HS-5 (cell line): ENCODE data around the gene HBEGF.
A peak's percentile ranks its signal among the peaks of the same experiment; 100 is the strongest.

ENCODE experiments used
- DNase-seq: peaks from one replicate; pipeline ENCODE4 v3.0.0-alpha.2; 2012; ENCODE audit warnings: low read depth

HBEGF gene

DNA sequence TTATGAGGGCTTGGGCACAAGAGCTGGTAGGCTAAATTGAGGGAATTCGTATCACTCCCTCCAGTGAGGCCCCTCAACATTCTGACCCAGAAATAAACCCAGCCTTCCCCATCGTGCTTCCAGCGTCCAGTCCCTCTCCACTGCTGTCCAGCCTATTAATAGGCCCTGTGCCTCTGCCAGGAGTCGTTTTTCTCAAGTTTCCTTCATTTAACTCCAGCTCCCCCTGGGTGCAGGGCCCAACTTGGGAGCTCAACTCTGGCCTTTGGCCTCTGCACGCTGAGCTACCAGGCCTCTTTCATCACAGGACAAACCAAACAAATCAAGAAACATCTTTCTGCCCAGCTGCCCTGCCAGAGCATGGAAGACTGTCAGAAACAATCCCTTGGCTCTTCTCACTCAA is 10.0 kb downstream of the HBEGF start:
- no peak for DNase-seq

DNA sequence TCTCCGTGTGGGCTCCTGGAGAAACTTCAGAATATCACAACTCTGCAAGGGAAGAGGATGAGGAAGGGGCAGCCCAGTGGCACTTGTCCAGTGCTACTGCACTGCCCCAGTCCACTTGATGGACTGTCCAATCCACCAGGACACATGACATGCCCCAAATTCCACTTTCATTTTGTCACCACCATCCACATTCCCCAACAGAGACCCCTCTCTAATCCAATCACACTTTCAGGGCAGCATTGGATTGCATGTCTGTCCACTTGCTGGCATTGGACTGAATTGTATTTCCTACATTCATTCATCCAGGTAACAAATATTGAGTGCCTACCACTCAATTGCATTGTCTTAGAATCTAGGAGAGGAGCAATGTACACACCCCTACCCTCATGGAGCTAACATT is 14.8 kb downstream of the HBEGF start:
- DNase-seq: no peak

DNA sequence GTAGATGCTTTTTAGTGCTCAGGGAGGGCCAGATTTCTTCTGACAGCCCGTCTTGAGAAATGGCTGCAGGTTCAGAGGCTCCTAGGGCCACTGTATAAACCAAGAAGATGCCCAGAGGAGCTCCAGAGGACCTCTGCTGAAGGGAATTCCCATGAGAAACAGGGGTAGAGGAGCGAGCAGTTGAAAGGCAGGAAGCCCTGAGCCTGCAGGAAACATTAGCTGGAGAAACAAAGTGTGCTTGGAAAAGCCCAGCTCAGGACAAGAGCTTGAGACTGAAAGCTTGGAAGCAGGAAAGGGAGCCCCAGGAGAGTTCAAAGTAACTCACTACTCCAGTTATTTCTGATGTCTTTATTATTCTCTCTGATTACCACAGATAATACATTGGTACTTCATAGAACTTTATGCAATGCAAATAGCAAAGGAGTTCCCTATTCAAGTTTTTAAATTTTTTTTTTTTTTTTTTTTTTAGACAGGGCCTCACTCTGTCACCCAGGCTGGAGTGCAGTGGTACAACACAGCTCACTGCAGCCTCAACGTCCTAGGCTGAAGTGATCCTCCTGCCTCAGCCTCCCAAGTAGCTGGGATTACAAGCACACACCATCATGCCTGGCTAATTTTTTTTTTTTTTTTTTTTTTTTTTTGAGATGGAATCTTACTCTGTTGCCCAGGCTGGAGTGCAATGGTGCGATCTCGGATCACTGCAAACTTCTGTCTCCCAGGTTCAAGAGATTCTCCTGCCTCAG is 16.5 kb downstream of the HBEGF start:
- DNase-seq: no peak

DNA sequence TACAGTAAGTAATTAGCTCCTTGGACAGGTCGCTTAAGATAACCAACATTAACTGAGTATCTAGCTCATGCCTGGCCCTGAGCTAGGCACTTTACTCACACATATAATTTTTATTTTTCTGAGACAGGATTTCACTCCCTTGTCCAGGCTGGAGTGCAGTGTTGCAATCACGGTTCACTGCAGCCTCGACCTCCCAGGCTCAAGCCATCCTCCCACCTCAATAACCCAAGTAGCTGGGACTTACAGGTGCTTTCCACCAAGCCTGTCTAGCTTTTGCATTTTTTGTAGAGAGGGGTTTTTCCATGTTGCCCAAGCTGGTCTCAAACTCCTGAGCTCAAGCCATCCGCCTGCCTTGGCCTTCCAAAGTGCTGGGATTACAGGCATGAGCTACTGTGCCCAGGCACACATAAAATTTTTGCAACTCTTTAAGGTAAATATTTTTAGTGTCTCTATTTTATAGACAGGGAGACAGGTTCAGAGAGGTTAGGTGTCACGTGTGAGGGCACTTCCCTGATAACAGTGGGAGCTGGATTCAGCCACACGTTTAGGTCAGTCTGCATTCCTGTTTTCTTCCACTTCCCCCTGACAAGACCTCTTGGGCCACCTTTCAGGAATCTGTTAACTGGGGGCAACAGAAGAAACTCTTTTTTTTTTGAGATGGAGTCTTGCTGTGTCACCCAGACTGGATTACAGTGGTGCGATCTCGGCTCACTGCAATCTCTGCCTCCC is 18.2 kb downstream of the HBEGF start:
- no peak for DNase-seq

DNA sequence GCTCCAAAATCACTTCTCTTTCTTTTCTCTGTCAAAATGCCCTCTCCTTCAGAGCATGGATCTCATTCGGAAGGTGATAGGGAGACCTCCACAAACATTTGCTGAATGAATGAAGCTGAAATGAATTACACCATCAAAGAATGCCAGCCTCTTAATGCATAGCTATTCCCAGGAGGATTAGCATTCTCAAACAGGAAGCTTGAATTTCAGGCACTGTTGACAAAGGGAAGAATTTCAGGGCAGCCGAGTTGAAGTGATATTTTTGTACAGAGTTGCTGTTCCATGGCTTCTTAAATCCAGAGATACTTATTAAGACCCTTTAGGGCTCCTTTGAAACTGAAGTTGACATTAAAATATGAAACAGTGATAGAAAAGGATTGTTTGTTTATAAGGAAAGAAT is 18.8 kb downstream of the HBEGF start:
- no peak for DNase-seq

DNA sequence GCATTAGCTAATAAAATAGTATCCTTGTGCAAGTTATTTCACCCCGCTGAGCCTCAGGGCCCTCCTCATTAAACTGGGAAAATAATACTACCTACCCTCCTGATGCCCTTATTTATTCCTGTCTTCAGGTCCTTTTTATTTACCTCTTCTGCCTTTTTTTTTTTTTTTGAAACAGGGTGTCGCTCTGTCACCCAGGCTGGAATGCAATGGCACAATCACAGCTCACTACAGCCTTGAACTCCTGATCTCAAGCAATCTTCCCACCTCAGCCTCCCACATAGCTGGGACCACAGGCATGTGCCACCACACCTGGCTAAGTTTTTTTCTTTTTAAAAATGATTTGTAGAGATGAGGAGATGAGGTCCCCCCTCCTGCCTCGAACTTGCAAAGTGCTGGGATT is 20.9 kb downstream of the HBEGF start:
- DNase-seq: no peak

DNA sequence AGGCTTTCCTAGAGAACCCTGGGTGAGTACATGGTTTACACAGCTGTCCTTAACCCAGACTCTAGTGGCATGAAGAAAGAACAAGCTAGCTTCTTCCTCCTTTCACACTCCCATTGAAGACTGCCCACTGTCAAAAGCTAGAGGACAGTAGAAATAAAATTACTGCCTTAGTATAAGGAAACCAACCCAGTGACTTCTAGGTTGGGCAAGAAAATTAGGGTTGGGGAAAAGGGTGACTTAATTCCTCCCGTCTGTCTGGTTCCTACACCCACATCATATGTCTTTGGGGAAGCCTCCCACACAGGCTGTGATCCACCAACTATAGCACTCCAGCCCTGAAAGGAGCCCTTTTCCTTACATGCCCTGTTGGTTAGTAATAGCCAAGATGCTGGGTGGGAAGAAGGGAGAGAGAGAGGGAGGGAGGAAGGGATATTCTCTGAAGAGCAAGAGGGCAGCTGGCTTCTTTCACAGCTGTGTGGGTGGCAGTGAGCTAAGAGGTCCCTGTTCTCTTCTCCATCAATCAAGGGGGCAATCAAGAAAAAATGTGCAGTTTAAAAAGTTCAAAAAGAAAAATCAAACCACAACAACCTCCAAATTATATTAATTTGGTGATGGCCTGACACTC is 21.7 kb downstream of the HBEGF start:
- no peak for DNase-seq

DNA sequence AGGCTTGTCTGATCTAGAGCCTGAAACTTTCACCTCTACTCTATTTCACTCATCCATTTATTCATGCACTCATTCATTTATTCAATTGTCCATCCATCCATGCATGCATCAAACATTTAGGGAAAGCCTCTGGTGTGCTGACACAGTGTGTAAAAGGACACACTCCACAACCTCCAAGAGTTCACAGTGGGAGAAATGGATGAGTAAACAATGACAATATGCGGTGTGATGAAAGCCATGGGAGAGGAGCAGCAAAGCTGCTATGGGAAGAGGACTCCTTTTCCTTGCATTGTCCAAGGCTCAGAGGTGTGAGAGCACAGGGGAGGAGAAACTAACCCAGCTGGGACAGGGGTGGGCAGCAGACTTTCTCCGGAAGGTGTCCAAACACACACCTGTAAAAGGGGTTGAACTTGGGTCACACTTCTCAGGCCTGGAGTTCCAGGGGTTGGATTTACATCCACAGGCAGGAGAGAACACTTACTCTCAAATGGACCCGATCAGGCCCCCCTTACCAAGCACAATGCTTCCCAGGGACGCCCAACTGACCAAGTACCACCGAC is 22.3 kb downstream of the HBEGF start:
- no peak for DNase-seq

DNA sequence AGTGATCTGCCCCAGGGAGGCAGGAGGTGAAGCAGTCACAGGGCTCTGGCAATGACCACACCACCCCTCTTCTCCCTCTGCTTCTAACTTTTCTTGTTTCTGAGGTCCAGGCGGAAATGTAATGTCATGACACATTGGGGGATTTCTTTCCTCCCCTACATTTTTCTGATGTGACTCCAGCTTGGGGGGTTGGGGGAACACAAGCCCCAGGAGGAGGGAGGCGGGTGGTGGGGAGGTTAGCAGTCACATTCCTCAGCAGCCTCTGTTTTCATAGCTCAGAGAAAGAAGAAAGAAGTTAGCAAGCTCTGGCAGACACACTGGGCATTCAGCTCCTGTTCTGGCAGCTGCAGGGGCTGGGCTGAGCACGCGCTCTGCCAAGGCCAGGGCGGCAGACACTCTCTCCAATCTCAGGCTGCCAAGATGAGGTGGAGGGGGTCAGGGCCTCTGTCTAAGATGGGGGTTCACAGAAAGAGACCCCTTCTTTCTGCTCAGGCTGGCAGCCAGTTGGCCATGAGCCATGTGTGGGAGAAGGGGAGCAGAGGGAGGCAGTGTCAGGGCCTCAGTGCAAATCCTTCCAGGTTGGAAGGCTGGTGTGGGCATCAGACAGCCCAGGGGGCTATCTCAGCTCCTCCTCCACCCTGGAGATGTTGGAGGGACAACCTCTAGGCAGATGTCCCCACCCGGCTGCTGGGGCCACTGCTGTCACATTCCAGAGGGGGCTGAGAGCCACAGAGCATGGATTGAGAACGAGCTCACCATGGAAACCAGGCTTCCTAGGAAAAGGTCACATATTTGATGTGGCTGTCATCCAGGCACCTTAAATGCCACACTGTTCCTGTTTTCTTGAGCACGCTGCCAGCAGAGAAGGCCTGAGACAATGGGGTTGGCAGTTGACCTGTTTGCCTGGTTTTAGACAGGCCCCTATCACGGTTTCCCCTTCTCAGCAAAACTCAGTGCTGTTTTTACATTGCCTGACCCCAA is 23.4 kb downstream of the HBEGF start:
- DNase-seq: peak; percentile 95

DNA sequence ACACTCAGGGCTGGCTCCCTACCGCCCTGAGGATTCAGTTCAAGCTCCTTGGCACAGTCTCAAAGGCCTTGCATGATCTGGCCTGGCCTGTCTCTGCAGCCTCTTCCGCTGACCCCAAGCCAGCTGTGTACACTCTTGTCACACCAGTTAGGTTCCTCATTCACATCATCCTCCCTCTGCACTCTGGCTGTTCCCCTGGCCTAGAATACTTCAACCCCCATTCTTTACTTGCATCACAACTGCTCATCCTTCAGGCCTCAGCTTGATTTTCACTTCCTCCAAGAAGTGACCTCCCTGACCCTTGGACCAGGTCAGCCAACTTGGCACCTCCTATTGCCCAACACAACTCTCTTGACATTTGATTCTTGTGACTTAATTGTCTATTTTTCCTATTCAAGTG is 24.6 kb downstream of the HBEGF start:
- DNase-seq: no peak

DNA sequence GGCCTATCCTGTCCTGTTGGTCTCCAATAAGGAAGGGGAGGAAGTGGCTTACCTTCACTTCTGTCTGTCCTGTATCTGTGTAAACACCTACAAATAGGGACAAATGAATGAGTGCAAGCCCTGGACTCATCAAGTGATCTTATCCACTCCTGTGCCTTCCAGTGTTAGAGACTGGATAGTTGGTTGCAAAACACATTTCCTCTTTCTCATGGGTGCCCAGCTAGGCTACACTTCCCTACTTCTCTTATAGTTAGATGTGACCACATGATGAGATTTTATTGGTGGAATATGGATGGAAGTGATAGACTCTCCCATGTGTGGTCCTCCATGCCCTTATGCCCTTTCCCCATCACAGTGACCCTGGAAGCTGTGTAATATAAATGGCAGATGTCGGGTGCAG is 26.6 kb downstream of the HBEGF start:
- no peak for DNase-seq

DNA sequence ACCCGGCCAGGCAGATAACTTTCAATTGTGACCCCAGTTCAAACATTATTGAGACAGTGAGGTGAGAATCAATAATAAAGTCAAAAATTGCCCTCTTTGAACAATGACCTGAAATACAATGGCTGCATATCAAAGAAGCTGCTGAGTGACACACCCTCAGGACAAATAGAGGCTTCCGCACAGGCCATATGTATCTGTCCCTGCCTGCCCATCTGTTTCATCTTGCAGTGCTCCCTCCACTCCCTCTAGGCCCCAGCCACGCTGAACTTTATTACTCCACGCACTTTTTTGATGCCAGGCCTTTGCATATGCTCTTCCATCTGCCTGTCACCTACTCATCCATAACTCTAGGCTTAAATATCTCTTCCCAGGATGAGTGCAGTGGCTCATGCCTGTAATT is 27.6 kb downstream of the HBEGF start:
- no peak for DNase-seq

DNA sequence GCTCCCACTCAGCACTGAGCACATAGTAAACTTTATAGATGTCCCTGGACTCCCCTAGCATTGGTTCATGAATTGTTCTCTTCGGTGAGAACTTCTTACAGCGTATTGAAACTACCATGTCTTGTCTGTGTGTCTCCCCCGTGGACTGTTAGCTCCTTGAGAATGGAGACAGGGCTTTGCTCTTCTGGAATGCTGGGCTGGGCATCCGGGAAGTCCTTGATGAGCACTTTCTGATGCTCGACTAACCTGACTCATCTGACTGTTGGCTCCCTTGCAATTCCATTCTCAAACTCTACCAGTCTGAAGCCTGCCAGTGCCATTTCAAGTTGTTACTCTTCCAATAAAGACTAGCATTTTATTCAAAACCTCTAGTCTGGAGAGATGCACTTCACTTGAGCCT is 28.5 kb downstream of the HBEGF start:
- no peak for DNase-seq

DNA sequence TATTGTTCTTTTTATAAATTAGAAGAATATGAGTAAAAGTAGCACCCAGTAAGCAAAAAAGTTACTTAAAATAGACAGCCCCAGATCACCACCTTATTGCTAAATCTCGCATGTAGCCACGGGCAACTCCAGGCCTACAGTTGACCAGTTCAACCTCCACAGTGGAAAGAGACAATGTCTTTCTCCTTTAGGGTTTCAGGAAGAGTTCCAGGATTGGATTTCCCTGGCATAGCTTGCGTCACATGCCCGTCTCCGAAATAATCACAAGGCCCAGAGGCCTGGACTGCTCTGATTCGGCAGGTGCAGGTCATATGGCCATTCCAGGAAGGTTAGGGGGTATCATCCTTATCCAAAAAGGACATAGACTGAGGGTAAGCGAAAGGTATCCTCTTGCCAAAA is 33.6 kb downstream of the HBEGF start:
- no peak for DNase-seq

DNA sequence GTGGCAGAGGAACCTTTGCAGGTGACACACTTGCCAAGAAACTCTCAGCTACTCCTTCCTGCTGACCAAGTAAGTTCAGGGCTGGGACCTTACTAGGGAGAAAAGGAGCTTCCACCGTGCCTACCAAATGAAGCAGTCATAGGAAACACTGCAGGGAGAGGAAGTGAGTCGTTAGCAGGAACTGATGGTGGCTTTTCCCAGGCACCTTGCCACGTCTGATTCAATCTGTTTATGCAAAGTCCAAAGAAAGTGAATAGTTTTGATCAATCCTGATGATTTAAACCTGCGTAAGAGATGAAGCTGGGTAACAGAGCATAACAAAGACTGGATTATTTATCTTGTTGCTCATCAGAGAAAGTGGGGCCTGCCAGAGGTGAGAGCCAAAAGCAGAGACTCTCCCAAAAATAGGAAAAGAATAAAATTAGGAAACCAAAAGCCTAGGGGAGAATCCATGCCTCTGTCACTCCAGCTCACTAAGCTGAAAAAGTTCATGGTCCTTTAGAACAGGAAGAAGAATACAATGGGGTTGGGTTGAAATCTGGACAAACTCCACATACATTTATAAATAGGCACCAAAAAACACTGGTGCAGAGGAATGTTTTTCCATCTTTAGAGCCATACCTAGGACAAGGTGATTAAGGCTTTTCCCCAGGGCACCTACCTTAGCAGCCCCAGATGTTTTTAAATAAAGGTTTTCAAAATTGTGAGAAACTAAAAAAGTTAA is 34.2 kb downstream of the HBEGF start:
- DNase-seq: peak; percentile 96

DNA sequence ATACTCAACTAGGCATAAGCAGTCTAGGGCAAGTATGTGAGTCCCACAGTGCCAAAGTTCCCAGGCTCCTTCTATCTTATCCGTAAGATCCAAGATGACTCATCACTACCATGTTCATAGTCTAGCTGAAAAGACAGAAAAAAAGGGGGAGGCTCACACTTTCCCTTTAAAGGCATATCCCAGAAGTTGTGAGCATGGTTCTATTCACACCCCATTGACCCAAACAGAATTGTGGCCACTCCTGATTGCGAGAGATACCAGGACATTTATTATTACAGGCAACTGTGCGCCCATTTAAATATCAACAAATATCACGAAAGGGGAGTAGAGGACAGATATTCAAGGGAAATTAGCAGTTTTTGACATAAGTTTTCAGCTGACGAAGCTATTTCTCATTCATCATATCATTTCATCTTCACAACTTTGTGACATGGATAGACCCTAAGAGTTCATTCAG is 35.4 kb downstream of the HBEGF start:
- no peak for DNase-seq

DNA sequence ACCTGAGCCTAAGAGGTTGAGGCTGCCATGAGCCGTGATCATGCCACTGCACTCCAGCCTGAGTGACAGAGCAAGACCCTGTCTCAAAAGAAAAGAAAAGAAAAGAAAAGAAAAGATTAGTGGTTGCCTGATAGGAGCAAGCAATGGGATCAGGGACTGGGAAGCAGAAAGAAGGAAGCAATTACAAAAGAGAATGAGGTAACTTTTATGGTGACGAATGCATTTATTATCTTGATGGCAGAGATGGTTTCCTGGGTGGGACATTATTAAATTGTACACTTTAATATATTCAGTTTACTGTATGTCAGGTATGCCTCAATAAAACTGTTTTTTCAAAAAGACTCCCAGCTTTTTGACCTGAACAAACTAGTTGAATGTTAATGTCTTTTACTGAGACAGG is 36.0 kb downstream of the HBEGF start:
- no peak for DNase-seq

DNA sequence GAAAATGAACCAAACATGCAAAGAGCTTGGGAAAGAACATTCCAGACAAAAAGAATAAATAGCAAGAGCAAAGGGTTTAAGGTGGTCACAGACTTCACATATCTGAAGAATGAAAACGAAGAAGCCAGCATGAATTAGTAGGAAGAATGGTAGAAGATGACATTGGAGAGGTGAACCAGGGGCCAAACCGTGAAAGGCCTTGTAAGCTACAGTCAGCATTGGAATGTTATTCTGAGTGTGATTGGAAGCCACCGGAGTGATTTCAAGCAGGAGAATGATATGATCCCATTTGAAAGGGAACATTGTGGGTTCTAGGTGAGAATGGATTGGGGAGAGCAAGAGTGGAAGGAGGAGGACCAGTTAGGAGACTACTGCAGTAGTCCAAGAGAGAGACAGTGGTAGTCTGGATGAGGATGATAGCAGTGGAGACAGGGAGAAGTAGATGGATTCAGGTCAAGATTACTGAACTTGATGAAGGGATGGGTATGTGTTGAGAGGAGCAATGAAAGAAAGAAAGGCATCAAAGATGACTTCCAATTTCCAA is 36.6 kb downstream of the HBEGF start:
- DNase-seq: no peak

DNA sequence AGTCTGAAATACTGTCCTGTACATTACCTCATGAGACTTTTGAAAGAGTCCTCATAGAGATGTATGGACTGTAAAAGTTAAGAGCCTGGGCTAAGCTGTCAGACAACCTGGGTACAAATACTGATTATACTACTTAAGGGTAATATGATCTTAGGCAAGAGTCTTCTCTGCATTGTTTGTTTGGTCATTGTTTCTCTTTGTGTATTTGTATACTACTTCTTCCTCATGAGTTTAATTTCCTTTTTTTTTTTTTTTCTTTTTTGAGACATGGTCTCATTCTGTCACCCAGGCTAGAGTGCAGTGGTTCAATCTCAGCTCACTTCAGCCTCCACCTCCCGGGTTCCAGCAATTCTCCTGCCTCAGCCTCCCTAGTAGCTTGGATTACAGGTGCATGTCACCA is 40.9 kb downstream of the HBEGF start:
- no peak for DNase-seq

DNA sequence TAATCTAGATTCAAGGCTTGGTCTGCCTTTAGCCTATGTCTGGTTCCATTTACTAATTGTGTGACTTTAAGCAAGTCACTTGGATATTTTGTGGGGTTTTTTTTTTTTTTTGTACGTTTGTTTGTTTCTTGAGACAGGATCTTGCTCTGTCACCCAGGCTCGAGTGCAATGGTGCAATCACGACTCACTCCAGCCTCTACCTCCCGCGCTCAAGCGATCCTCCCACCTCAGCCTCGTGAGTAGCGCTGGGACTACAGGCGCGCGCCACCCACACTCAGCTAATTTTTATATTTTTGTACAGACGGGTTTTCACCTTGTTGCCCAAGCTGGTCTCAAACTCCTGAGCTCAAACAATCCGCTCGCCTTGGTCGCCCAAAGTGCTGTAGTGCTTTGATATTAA is 42.4 kb downstream of the HBEGF start:
- no peak for DNase-seq
